ENCODE results near the gene AIG1. TPM values are rescaled to one million over a fixed set of nuclear protein-coding genes. Genes with fewer than 3 reads are reported as not detected.

The AIG1 gene
- total and polyA plus RNA-seq, 2 of the 13 experiments (the other 11 are each of a cell fraction or from before 2014, with no cell fraction given) = 115 to 197 TPM

DNA sequence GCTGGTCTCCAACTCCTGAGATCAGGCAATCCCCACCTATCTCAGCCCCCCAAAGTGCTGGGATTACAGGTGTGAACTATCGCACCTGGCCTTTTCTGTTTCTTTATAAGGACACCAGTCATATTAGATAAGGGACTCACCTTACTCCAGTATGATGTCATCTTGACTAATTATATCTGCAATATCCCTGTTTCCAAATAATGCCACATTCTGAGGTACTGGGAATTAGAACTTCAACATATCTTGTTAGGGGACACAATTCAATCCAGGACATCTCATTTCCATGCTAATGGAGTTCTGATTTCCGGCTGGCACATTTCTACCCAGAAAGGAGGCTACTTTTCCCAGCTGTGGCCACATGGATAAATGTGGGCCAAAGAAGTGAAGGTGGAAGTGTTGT is 6.4 kb upstream of the AIG1 start:
- Histone ChIP-seq H4K20me1 (ENCODE audit: insufficient read depth, low read length) (no peaks in the 10 kb centered on the region), H3K27ac (ENCODE audit: extremely low read length, insufficient read depth, low read length) (no peak overlapping the region), H3K4me3 (replicated peaks in 1 of 3; ENCODE audit: insufficient read depth in 1 of 3, low read depth in 2 of 3, low read length in 3 of 3) (no peak overlapping the region), H3K9me3 (ENCODE audit: low read length) (no peaks in the 10 kb centered on the region), H3K79me2 (ENCODE audit: insufficient read depth, low read length) (peaks cover 7% of the 10 kb centered on the region), H3K27me3 (ENCODE audit: control insufficient read depth in 1 of 2, insufficient read depth in 2 of 2, low read length in 2 of 2) (no peaks in the 10 kb centered on the region), H2AFZ (ENCODE audit: low read length) (no peak overlapping the region), H3K4me2 (ENCODE audit: low read depth, low read length) (no peak overlapping the region), H3K4me1 (ENCODE audit: insufficient read depth, low read length) (peaks cover 11% of the 10 kb centered on the region), H3K9ac (ENCODE audit: insufficient read depth, low read depth, low read length) (no peak overlapping the region), H3K36me3 (replicated peaks in 1 of 2; ENCODE audit: control insufficient read depth in 1 of 2, insufficient read depth in 2 of 2, low read length in 2 of 2) (peaks cover 1 to 10% of the 10 kb centered on the region in 2 experiments; a peak in 2 of 5 replicates)
- in situ Hi-C loops (cut with HindIII; ENCODE audit: extremely low pct_ligation_motif_present, low pct_unique_long_range_greater_than_20kb) = loop anchor here (10.0 kb wide), 1 partner anchor 360 kb away; no protein-coding TSS in a partner anchor
- WGBS (ENCODE audit: low lambda C conversion rate) = 94% methylated on average over 2 of the region's 2 CpGs
- CTCF ChIA-PET (ENCODE audit: low intra/inter-chr PET ratio, low total read pairs) = no interaction called here
- FAIRE-seq (no peak), ATAC-seq (no peak), DNase-seq (ENCODE audit: low spot score) (no peak)
- POLR2A ChIA-PET = no interaction called here
- BruUV-seq (replicated peaks) = no TSS peak
- intact Hi-C loops (cut with micrococcal nuclease; ENCODE audit: unreplicated experiment) = no loop called here
- TF ChIP-seq PHF8 (CRISPR knock-in tag; IDR thresholded peaks at IDR 0.05) (no peak), TIGD3 (CRISPR knock-in tag; IDR thresholded peaks at IDR 0.05; ENCODE audit: borderline replicate concordance) (no peak), ATF7 (IDR thresholded peaks at IDR 0.05) (peak; percentile 73), ATF7 (CRISPR knock-in tag; IDR thresholded peaks at IDR 0.05) (no peak), SOX6 (IDR thresholded peaks at IDR 0.05) (no peak), SOX6 (CRISPR knock-in tag; IDR thresholded peaks at IDR 0.05) (no peak), KDM2A (CRISPR knock-in tag; IDR thresholded peaks at IDR 0.05; ENCODE audit: borderline replicate concordance, low read depth) (no peak)
- TF ChIP-seq, protein P1, sequence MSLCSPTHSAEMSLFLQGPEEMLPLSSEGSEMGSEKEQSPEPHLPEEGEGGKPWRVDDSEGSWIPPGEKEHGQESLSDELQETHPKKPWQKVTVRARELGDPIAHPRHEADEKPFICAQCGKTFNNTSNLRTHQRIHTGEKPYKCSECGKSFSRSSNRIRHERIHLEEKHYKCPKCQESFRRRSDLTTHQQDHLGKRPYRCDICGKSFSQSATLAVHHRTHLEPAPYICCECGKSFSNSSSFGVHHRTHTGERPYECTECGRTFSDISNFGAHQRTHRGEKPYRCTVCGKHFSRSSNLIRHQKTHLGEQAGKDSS (CRISPR knock-in tag; IDR thresholded peaks at IDR 0.05; ENCODE audit: borderline replicate concordance, low read depth) = no peak

Data from HepG2 (cell line).